Measurements from ENCODE around the gene TM9SF4. TPM values are rescaled to one million over a fixed set of nuclear protein-coding genes. Genes with fewer than 3 reads are reported as not detected.

TM9SF4 gene
- total and polyA plus RNA-seq, 2 of the 8 experiments (the other 6 are each of a cell fraction or from before 2014, with no cell fraction given) = 38.4 to 68.7 TPM

DNA sequence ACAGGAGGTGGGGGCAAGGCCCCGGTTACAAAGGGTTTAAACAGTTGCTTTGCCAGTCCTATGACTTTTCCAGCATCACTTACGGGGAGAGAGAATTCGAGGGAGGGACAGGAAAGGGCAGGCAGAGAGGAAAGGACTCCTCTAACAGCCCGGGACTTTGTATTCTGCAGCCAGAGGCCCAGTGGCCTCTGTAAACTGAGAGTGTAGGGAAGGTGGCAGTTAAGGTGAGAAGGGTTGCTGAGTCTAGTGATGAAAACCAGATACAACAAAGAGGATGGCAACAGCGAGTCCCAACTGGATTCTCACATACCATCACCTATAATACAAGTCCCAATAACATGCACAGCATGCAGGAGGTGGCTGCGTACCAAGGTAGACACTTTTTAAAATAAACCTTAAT lies 84.5 kb downstream of the TM9SF4 start:
- Histone ChIP-seq H3K4me3 (ENCODE audit: extremely low read depth in 1 of 4, insufficient read depth in 2 of 4, low read depth in 3 of 4, low read length in 4 of 4) (no peak overlapping the region), H3K4me2 (ENCODE audit: insufficient read depth in 1 of 2, low read depth in 2 of 2, low read length in 2 of 2) (no peak overlapping the region), H3K23me2 (ENCODE audit: low read depth, low read length) (peaks cover 4% of the 10 kb centered on the region; the same call in 1 of the 2 replicates), H3K79me1 (ENCODE audit: low read depth, low read length) (no peaks in the 10 kb centered on the region), H2BK12ac (ENCODE audit: low read depth, low read length) (no peak overlapping the region), H3K18ac (ENCODE audit: extremely low read depth, low read length) (no peak overlapping the region), H4K20me1 (replicated peaks in 1 of 2; ENCODE audit: control insufficient read depth in 1 of 2, insufficient read depth in 2 of 2, low read length in 2 of 2) (peaks cover 12 to 13% of the 10 kb centered on the region in 2 experiments), H2BK20ac (ENCODE audit: low read length) (no peak overlapping the region), H3K79me2 (ENCODE audit: control insufficient read depth in 1 of 2, insufficient read depth in 2 of 2, low read length in 2 of 2) (peaks cover 0 to 4% of the 10 kb centered on the region in 2 experiments; a peak in 1 of 4 replicates), H3K14ac (ENCODE audit: insufficient read length) (no peak overlapping the region), H3K4ac (replicated peaks; ENCODE audit: insufficient read length, low read depth, low read length) (no peak overlapping the region), H2BK15ac (ENCODE audit: low read length) (no peak overlapping the region), H4K8ac (ENCODE audit: extremely low read depth, insufficient read depth, low read length) (no peak overlapping the region), H3K9me3 (ENCODE audit: insufficient read depth in 2 of 2, low read depth in 1 of 2, low read length in 1 of 2) (peaks cover 0 to 2% of the 10 kb centered on the region in 2 experiments; a peak in 1 of 4 replicates), H3K56ac (replicated peaks; ENCODE audit: insufficient read length, low read depth, low read length) (no peak overlapping the region), H3K27ac (ENCODE audit: low read depth, low read length) (no peak overlapping the region), H2BK120ac (replicated peaks; ENCODE audit: low read depth, low read length) (no peak overlapping the region), H3K4me1 (replicated peaks in 1 of 4; ENCODE audit: control insufficient read depth in 3 of 4, insufficient read depth in 4 of 4, low read length in 3 of 4) (peaks cover 2 to 20% (median 15%) of the 10 kb centered on the region in 4 experiments), H4K91ac (replicated peaks; ENCODE audit: insufficient read length, low read length) (no peak overlapping the region), H2AK5ac (ENCODE audit: low read depth, low read length) (no peak overlapping the region), H3K23ac (ENCODE audit: insufficient read length) (no peak overlapping the region), H2AFZ (ENCODE audit: low read length) (no peak overlapping the region), H3K9ac (replicated peaks in 1 of 4; ENCODE audit: extremely low read depth in 1 of 4, low read depth in 3 of 4, low read length in 3 of 4) (no peak overlapping the region), H3K27me3 (replicated peaks in 1 of 4; ENCODE audit: control insufficient read depth in 3 of 4, extremely low read depth in 1 of 4, insufficient read depth in 3 of 4, low read length in 3 of 4) (no peaks in the 10 kb centered on the region), H4K5ac (ENCODE audit: insufficient read length, low read depth, low read length) (no peak overlapping the region), H3K36me3 (ENCODE audit: control insufficient read depth in 2 of 4, insufficient read depth in 4 of 4, low read length in 3 of 4) (peaks cover 32 to 41% (median 35%) of the 10 kb centered on the region in 4 experiments), H2BK5ac (ENCODE audit: low read depth, low read length) (no peak overlapping the region)
- DNase-seq (ENCODE audit: low read depth in 1 of 2, low spot score in 2 of 2) = no peak
- FAIRE-seq = no peak
- ChIA-PET CTCF (ENCODE audit: partially characterized antibody) (no interaction called here), POLR2A (ENCODE audit: partially characterized antibody) (no interaction called here)
- WGBS, 2 experiments (ENCODE audit: extremely low coverage in 1 of 2, insufficient coverage in 1 of 2, insufficient read length in 1 of 2, insufficient replicate concordance in 2 of 2, low coverage in 1 of 2, low lambda C conversion rate in 2 of 2, missing lambda C conversion rate in 1 of 2) = 92% methylated on average over 6 of the region's 6 CpGs; no CpG with 5 or more reads in 1 of the 2 experiments
- TF ChIP-seq SP4 (IDR thresholded peaks at IDR 0.05; ENCODE audit: low read length) (no peak), POU5F1 (IDR thresholded peaks at IDR 0.05; ENCODE audit: low read depth, low read length) (no peak), ATF3 (IDR thresholded peaks at IDR 0.05; ENCODE audit: insufficient read depth, low read depth, low read length) (no peak), EP300 (IDR thresholded peaks at IDR 0.05; ENCODE audit: borderline replicate concordance in 1 of 2, low read depth in 2 of 2, low read length in 2 of 2) (no peak), BACH1 (IDR thresholded peaks at IDR 0.05; ENCODE audit: low read length) (no peak)

Data from H1 (cell line).